ENCODE results near the gene IRF1. TPM values are rescaled to one million over a fixed set of nuclear protein-coding genes. Genes with fewer than 3 reads are reported as not detected.

The IRF1 gene
- total RNA-seq, 1 experiment from 2014 or later, result 48.9 TPM

GRCh38 chr5:132480546-132480892 is 10.1 kb downstream of the IRF1 start:
- H3K9me3 ChIP-seq (ENCODE audit: control insufficient read depth, insufficient read depth, low read depth, low read length), result no peaks in the 10 kb centered on the region
- DNase-seq (ENCODE audit: low read depth, low spot score) (no peak), ATAC-seq (no peak; the same call in 1 of the 2 replicates)
- TF ChIP-seq TCF7L2 (IDR thresholded peaks at IDR 0.05; ENCODE audit: low read depth, low read length) (no peak), POLR2AphosphoS5 (IDR thresholded peaks at IDR 0.05; ENCODE audit: low read depth, low read length) (no peak), REST (IDR thresholded peaks at IDR 0.05; ENCODE audit: insufficient read depth in 1 of 2, low read depth in 2 of 2, low read length in 1 of 2) (no peak), SIN3A (IDR thresholded peaks at IDR 0.05; ENCODE audit: borderline replicate concordance, insufficient read depth, low read depth, low read length) (no peak), CTCF (IDR thresholded peaks at IDR 0.05) (no peak)
- intact Hi-C loops (cut with micrococcal nuclease; ENCODE audit: unreplicated experiment) (no loop called here), in situ Hi-C loops (cut with HindIII; ENCODE audit: low pct_unique_long_range_greater_than_20kb, low sequenced_read_pairs) (loop anchor here (25.0 kb wide), 1 partner anchor 93 kb away; no protein-coding TSS in a partner anchor)
- H3K4me3 ChIP-seq (ENCODE audit: low read depth in 2 of 2, low read length in 2 of 2), result no peak overlapping the region
- peaks cover 6% of the 10 kb centered on the region for H3K36me3 ChIP-seq (ENCODE audit: control insufficient read depth, insufficient read depth, low read length)
- BruUV-seq (replicated peaks), result no TSS peak
- ChIA-PET POLR2A (interaction anchor here (0.9 kb wide), 1 partner anchor 26 kb away, joined by 3 read pairs; no protein-coding TSS in a partner anchor), CTCF (no interaction called here)
- H3K27me3 ChIP-seq (ENCODE audit: control insufficient read depth, insufficient read depth, low read length), result no peaks in the 10 kb centered on the region
- H3K27ac ChIP-seq (ENCODE audit: low read length), result no peak overlapping the region
- peaks cover 3% of the 10 kb centered on the region; the same call in 1 of the 2 replicates for H3K4me1 ChIP-seq (ENCODE audit: control insufficient read depth, insufficient read depth, low read length)

- in situ Hi-C loops (cut with HindIII; ENCODE audit: low pct_unique_long_range_greater_than_20kb, low sequenced_read_pairs), result loop anchor here (25.0 kb wide), 1 partner anchor 93 kb away; no protein-coding TSS in a partner anchor
- no peak for DNase-seq (ENCODE audit: low read depth, low spot score)
- Histone ChIP-seq H3K9me3 (ENCODE audit: control insufficient read depth, insufficient read depth, low read depth, low read length) (no peaks in the 10 kb centered on the region), H3K27ac (ENCODE audit: low read length) (no peak overlapping the region; the same call in 1 of the 2 replicates), H3K4me1 (ENCODE audit: control insufficient read depth, insufficient read depth, low read length) (peaks cover 7% of the 10 kb centered on the region; the same call in 1 of the 2 replicates), H3K27me3 (ENCODE audit: control insufficient read depth, insufficient read depth, low read length) (no peaks in the 10 kb centered on the region), H3K36me3 (ENCODE audit: control insufficient read depth, insufficient read depth, low read length) (peaks cover 6% of the 10 kb centered on the region), H3K4me3 (ENCODE audit: low read depth in 2 of 2, low read length in 2 of 2) (no peak overlapping the region)
- BruUV-seq (replicated peaks), result no TSS peak
- intact Hi-C loops (cut with micrococcal nuclease; ENCODE audit: unreplicated experiment), result no loop called here
- ATAC-seq, result no peak
- TF ChIP-seq POLR2AphosphoS5 (IDR thresholded peaks at IDR 0.05; ENCODE audit: low read depth, low read length), result no peak
- no peak for TF ChIP-seq SIN3A (IDR thresholded peaks at IDR 0.05; ENCODE audit: borderline replicate concordance, insufficient read depth, low read depth, low read length)
- no peak for TF ChIP-seq REST (IDR thresholded peaks at IDR 0.05; ENCODE audit: insufficient read depth in 1 of 2, low read depth in 2 of 2, low read length in 1 of 2)
- no peak for TF ChIP-seq CTCF (IDR thresholded peaks at IDR 0.05)
- no peak for TF ChIP-seq TCF7L2 (IDR thresholded peaks at IDR 0.05; ENCODE audit: low read depth, low read length)
- CTCF ChIA-PET, result interaction anchor here (0.5 to 1.5 kb wide), 2 partner anchors 48 to 629 kb away, joined by 3 to 4 read pairs; no protein-coding TSS in a partner anchor
- POLR2A ChIA-PET, result interaction anchor here (0.9 kb wide), 1 partner anchor 25 kb away, joined by 3 read pairs; no protein-coding TSS in a partner anchor
Observed at GRCh38 chr5:132480042-132480441, 10.5 kb downstream of the IRF1 start.
